HG03457 (cell line): ENCODE data around the gene CRMP1.
"Not testable (repeated sequence)": the region's sequence is repeated elsewhere in the genome, so short reads cannot be mapped to it uniquely, and the experiment has no call there.

Experiments
- ATAC-seq: cut with Tn5 transposase; IDR thresholded peaks from one replicate; pipeline ENCODE4 v1.9.1; 2021; ENCODE audit warnings: moderate number of reproducible peaks; ENCODE audit not compliant: unreplicated experiment

CRMP1 gene

GRCh38 chr4:5863461-5864113 is 29.3 kb downstream of the CRMP1 start:
- ATAC-seq, result no peak

- ATAC-seq, result no peak
Measured at GRCh38 chr4:5858020-5858769, 34.7 kb downstream of the CRMP1 start.

DNA sequence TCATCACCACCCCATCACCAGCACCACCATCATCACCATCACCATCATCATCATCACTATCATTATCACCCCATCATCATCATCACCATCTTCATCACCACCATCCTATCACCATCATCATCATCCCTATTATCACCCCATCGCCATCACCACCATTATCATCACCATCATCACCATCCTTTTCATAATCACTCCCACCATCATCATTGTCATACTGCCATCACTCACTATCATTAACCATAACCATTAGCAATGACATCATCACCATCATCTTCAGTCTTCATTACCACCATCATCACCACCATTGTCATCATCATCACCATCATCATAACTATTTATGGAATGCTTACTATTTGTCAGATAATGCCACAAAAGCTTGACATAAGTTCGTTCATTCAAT is 35.7 kb downstream of the CRMP1 start:
- ATAC-seq, result no peak

- not testable (repeated sequence) for ATAC-seq
Measured at GRCh38 chr4:5856362-5856761, 36.5 kb downstream of the CRMP1 start.

DNA sequence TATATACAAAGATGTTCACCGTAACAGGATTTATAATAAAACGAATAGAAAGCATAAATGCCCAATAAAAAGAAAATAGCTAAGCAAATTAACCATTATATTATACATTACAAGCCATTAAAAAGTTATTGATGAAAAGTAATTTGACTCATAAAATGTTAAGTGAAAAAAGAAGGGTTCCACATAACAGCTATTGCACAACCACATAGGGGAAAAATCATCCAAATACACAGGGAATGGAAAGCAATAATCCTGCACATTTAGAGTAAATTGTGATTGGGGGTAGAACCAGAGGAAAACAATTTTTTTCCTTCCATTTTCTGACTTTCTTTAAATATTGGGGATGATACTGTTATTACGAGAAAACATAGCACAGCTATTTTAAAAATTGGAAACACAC is 38.0 kb downstream of the CRMP1 start:
- no peak for ATAC-seq

DNA sequence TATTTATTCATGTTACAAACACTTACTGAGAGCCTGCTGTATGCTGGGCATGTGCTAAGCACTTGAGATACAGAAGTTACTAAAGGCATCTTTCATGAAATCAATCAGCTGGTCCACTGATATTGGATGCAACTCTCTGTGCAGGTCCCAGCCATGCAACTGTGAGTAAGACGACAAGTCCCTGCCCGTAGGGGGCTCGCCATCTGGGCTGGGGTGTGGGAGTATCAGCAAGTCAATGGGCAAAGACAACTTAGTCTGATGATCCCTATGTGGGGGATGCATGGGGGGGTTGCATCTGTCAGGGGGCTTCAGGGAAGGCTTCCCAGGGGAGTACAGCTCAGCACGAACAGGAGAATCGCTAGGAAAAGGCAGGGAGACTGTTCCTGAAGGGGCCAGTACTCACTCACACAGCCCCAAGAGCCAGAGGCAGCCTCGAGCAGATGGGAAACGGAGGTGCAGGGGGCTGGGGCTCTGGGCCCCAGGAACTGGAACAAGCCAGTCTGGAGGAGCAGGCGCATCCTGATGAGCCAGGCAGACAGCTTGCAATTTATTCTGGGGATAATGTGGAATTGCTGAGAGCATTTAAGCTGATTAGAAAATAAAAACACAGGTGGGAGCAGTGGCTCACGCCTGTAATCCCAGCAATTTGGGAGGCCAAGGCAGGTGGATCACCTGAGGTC is 40.2 kb downstream of the CRMP1 start:
- no peak for ATAC-seq

DNA sequence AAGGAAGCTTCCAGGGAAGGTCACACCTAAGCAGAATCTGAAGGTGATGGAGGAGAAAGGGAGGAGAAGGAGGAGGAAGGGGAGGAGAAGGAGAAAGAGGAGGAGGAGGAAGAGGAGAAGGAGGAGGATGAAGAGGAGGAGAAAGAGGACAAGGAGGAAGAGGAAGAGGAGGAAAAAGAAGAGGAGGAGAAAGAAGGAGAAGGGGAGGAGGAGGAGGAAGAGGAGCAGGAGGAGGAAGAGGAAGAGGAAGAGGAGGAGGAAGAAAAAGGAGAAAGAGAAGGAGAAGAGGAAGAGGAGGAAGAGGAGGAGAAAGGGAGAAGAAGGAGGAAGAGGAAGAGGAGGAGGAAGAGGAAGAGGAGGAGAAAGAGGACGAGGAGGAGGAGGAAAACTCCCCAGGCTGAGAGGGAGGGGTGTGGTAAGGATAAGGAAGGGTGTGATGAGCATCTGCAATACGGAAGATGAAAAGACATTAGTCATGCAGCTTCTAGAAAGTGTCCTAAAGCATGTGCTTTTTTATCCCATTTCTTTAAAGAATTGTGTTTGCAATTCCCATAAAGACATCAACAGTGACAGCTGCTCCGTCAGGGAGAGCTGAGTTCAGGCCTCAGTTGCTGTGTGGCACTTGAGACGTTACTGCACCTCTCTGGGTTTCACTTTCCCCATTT is 41.1 kb downstream of the CRMP1 start:
- ATAC-seq, result no peak

GRCh38 chr4:5845035-5845905 is 47.6 kb downstream of the CRMP1 start:
- ATAC-seq, result no peak

DNA sequence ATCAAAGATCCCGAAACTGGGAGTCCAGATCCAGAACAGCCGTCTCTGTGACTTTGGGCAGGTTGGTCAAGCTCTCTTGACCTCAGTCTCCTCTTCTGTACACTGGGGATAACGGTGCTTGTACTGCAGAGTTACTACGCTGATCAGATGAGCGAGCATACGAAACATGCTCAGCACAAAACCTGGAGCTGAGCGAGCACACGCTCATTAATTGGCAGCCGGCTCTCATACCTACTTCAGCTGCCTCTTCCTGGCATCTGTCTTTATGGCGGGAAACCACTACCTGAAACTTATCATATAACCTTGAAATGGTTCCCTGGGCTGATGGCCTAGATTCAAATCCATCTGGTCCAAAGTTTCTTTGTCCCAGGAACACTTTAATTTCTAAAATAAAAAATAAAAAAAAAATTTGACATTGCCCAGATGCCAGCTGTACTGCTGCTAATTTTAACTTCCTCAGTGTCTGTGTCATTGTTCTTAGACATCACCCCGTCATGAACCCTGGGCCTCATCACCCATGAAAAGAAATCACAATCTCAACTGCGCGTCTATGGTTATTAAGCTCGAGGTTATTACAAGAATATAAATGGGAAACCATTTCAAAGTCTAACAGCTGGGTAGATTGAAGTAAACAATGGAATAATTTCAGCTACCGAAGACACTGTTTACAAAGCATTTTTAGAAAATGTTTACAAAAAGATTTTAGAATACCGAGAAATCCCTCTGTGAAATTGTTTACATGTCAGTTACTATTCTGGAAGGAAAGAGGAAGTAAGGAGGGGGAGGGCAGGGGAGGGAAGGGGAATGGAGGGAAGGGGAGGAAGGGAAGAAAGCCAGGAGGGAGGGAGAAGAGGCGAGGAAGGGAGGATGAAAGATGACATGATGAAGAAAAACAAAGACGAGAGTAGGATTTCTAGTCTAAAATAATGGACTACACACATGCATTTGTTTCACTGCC is 49.0 kb downstream of the CRMP1 start:
- no peak for ATAC-seq

- ATAC-seq, result no peak
Measured at GRCh38 chr4:5842456-5842855, 50.4 kb downstream of the CRMP1 start.

GRCh38 chr4:5839751-5840674 is 52.9 kb downstream of the CRMP1 start:
- ATAC-seq, result no peak

- ATAC-seq, result no peak
Measured at GRCh38 chr4:5839332-5839731, 53.6 kb downstream of the CRMP1 start.

- not testable (repeated sequence) for ATAC-seq
Measured at GRCh38 chr4:5837483-5837882, 55.4 kb downstream of the CRMP1 start.

DNA sequence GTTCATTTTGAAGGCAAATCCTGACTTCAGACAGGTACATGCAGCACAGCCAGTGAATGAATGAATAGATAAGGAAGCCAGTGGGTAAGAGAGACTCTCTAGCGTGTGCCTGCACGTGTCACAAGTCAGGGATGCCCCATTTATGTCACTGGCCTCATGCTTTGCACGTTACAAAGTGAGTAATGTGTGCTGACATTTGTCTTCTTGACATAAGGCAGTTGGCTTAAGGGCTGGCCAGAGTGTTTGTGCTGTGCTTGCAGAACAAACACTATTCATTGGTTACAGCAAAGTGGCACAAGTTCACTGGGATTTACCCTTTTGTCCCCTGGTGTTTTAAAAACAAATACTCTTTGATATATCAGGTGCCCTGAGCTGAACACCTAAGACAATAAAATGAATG is 55.9 kb downstream of the CRMP1 start:
- no peak for ATAC-seq

GRCh38 chr4:5828005-5828391 is 64.9 kb downstream of the CRMP1 start:
- no peak for ATAC-seq

GRCh38 chr4:5827108-5828004 is 65.5 kb downstream of the CRMP1 start:
- no peak for ATAC-seq

DNA sequence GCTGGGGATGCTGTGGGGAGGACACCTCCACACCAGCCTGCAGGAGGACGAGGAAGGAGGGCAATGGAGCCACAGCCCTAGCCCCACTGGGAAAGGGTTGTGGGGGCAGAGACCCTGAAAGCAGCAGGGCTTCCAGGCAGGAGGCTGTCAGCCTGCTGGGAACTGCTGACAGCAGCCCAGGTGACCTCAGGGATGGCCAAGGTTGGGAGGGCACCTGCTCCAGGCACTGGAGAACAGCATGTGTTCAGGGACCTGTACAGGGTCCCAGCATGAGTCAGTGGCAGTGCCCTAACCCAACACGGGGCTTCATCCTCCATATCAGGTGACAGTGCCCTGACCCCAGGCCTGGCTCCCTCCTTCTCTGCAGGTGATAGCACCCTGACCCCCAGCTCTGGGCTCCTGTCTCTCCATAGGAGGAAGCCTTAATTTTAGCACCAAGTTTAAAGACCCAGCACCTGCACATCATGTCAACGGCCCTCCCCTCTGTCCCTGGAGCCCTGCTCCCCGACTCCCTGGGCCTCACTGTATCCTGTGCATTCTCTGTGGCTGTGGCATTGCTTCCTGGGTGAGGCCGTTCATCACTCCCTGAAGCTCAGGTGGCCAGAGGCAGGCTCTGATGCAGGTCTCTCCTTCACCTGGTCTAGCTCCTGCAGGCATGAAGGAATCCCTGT is 66.3 kb downstream of the CRMP1 start:
- no peak for ATAC-seq
